ENCODE data around the gene ZNF467.

The ZNF467 gene

DNA sequence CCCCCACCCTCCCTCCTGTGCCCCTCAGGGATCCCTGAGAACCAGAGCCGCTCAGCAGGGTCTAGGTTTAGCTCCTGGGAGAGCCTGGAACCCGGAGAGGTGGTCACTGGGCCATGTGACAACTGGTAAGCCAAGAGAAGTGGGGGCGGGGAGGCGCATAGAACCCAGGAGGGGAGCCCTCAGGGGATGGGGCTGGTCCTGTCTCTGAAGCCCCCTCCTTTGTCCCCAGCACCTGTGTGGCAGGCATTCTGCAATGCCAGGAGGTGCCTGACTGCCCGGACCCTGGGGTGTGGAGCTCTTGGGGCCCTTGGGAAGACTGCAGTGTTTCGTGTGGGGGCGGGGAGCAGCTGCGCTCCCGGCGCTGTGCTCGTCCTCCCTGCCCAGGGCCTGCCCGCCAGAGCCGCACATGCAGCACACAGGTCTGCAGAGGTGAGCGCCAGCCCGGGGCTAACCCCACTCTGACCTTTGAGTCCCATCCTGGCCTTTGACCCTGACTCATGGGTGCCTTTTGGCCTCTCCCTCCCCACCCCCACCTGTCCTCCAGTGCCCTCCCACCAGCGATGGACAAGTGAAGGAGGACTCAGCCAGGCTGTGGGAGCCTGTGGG lies 42.4 kb upstream of the ZNF467 start:
- DNase-seq (ENCODE audit: low spot score), result no peak
- CTCF ChIA-PET, result no interaction called here
- POLR2A ChIA-PET (ENCODE audit: low non-redundant PET), result no interaction called here
- TF ChIP-seq, protein P1, sequence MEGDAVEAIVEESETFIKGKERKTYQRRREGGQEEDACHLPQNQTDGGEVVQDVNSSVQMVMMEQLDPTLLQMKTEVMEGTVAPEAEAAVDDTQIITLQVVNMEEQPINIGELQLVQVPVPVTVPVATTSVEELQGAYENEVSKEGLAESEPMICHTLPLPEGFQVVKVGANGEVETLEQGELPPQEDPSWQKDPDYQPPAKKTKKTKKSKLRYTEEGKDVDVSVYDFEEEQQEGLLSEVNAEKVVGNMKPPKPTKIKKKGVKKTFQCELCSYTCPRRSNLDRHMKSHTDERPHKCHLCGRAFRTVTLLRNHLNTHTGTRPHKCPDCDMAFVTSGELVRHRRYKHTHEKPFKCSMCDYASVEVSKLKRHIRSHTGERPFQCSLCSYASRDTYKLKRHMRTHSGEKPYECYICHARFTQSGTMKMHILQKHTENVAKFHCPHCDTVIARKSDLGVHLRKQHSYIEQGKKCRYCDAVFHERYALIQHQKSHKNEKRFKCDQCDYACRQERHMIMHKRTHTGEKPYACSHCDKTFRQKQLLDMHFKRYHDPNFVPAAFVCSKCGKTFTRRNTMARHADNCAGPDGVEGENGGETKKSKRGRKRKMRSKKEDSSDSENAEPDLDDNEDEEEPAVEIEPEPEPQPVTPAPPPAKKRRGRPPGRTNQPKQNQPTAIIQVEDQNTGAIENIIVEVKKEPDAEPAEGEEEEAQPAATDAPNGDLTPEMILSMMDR (conservative IDR thresholded peaks at IDR 0.05; ENCODE audit: low read depth), result no peak
- no peak overlapping the region for H3K27ac ChIP-seq

DNA sequence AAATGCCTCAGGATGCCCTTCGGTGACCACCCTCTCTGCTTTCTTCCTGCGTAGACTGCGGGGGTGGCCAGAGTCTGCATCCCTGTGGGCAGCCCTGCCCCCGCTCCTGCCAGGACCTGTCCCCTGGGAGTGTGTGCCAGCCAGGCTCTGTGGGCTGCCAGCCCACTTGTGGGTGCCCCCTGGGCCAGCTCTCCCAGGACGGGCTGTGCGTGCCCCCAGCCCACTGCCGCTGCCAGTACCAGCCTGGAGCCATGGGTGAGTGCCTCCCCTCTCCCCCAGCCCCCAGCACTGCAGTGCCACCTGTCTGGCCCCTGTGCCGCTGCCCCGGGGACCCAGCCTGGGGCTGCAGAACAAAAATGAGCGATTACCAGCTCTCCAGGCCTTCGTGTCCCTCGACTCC lies 41.7 kb upstream of the ZNF467 start:
- TF ChIP-seq, protein P1 (conservative IDR thresholded peaks at IDR 0.05; ENCODE audit: low read depth), result no peak
- DNase-seq (ENCODE audit: low spot score), result no peak
- H3K27ac ChIP-seq, result no peak overlapping the region
- ChIA-PET POLR2A (ENCODE audit: low non-redundant PET) (no interaction called here), CTCF (no interaction called here)

DNA sequence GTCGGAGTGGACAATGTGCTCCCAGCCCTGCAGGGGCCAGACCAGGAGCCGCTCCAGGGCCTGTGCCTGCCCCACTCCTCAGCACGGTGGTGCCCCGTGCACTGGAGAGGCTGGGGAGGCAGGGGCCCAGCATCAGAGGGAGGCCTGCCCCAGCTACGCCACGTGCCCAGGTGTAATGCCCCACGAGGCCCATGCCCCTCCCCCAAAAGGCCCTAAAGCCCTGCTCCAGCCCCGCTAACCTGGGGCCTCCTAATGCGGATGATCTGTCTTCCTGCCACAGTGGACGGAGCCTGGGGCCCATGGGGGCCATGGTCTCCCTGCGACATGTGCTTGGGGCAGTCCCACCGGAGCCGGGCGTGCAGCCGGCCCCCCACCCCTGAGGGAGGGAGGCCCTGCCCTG lies 41.1 kb upstream of the ZNF467 start:
- no peak overlapping the region for H3K27ac ChIP-seq
- DNase-seq (ENCODE audit: low spot score), result no peak
- ChIA-PET POLR2A (ENCODE audit: low non-redundant PET) (no interaction called here), CTCF (no interaction called here)
- TF ChIP-seq, protein P1 (conservative IDR thresholded peaks at IDR 0.05; ENCODE audit: low read depth), result no peak

DNA sequence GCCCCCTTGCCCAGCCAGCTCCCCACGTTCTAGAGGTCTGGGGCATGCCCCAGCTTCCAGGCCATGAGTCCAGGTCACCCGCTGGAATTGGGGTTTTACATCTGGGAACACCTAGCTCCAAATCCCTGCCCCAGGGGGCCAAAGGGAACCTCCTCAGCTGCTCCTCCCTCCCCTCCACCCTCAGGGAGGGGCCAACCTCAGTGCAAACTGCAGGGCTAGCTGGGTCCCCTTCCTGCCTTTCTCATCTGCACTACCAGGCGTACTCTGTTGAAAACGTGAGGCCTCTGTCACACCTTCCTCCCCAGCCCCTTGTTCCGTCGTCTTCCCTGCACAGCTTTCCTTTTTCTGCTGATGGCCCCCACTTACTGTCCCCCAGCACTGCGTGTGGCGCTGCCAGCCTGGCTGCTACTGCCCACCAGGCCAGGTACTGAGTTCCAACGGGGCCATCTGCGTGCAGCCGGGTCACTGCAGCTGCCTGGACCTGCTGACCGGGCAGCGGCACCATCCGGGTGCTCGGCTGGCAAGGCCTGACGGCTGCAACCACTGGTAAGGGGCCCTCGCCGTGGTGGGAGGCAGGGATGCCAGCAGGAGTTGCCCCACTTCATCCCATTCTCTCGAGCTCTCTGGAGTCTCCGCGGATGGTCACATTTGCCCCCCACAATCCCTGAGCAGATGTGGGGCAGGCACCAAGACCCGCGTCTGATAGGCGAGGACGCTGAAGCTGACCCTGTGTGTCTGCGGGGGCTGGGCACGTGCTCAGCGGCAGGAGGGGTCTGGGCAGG lies 40.1 kb upstream of the ZNF467 start:
- DNase-seq (ENCODE audit: low spot score), result no peak
- TF ChIP-seq, protein P1 (conservative IDR thresholded peaks at IDR 0.05; ENCODE audit: low read depth), result no peak
- H3K27ac ChIP-seq, result no peak overlapping the region
- POLR2A ChIA-PET (ENCODE audit: low non-redundant PET), result no interaction called here
- CTCF ChIA-PET, result no interaction called here

DNA sequence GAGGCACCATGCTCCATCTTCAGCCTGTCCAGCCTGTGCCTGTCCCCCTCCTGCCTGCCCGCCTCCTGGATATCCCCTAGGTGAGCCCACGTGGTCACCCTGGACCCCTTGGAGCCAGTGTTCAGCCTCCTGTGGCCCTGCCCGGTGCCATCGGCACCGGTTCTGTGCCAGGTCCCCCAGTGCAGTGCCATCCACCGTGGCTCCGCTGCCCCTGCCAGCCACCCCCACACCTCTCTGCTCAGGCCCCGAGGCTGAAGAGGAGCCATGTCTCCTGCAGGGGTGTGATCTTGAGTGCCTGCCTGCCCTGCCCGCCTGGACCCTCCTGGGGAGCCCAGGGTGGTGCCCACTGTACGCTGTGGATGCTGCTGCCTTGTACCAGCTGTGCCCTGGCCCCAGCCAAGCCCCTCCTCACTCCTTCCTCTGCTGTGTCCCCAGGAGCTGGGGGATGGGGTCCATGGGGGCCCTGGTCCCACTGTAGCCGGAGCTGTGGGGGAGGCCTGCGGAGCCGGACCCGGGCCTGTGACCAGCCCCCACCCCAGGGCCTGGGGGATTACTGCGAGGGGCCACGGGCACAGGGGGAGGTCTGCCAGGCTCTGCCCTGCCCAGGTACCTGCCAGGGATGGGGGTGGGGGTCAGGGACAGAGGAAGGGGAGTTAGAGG lies 38.6 kb upstream of the ZNF467 start:
- H3K27ac ChIP-seq, result no peak overlapping the region
- CTCF ChIA-PET, result interaction anchor here (0.7 kb wide), 1 partner anchor 21 kb away, joined by 3 read pairs; no protein-coding TSS in a partner anchor
- TF ChIP-seq, protein P1 (conservative IDR thresholded peaks at IDR 0.05; ENCODE audit: low read depth), result no peak
- POLR2A ChIA-PET (ENCODE audit: low non-redundant PET), result no interaction called here
- DNase-seq (ENCODE audit: low spot score), result no peak

DNA sequence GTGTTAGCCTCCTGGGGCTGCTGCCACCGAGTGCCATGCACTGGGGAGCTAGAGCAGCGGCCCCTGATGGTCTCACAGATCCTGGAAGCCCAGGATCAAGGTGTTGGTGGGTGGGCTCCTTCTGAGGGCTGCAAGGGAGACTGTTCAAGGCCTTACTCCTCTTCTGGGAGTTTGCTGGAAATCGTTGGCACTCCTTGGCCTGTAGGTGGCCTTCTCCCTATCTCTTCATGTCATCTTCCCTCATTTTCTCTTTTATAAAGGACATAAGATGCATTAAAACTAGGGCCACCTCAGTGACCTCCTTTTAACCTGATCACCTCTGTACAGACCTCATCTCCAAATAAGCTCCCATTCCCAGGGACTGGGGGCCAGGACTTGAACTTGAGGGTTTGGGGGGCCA lies 37.8 kb upstream of the ZNF467 start:
- ChIA-PET CTCF (interaction anchor here (0.7 kb wide), 2 partner anchors 21 to 34 kb away, joined by 3 to 5 read pairs; no protein-coding TSS in a partner anchor), POLR2A (ENCODE audit: low non-redundant PET) (no interaction called here)
- H3K27ac ChIP-seq, result no peak overlapping the region
- no peak for DNase-seq (ENCODE audit: low spot score)
- TF ChIP-seq, protein P1 (conservative IDR thresholded peaks at IDR 0.05; ENCODE audit: low read depth), result no peak
